GM13977 (cell line): ENCODE results near the gene ENO1.

Source experiments
- DNase-seq: peaks from one replicate; pipeline ENCODE4 v3.0.0; 2012; ENCODE audit warnings: low spot score
- CTCF ChIP-seq: IDR thresholded peaks from 2 replicates; pipeline ENCODE4 v1.5.1; 2012; ENCODE audit warnings: mild to moderate bottlenecking, control low read depth; ENCODE audit not compliant: insufficient read depth; ENCODE audit errors: extremely low read depth, missing control alignments
- in situ Hi-C: fragments of 300-500 bp; cut with MboI; formaldehyde crosslinking; loops from one replicate; pipeline ENCODE4 v1.12.0; 2022; ENCODE audit warnings: low sequenced_read_pairs, low pct_unique_long_range_greater_than_20kb, mixed read lengths, inconsistent platforms; ENCODE audit not compliant: unreplicated experiment

Gene ENO1

DNA sequence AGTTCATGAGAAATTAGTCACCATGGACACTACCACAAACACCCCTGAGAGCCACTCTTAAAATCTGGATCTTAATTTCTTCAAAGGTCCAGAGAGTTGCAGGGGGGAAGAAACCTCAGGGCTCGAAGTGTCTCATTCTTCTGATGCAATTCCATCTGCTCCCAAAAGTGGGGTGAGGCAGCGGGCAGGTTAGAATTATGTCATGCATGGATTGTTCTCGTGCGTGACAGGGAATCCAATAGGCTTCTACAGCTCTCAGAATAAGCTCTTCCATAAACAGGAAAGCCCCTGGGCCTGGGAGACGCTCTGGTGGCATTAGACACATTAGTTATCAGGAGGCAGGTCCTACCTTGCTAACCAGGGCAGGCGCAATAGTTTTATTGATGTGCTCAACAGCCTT lies 8.4 kb downstream of the ENO1 start:
- no peak for DNase-seq
- in situ Hi-C loops: no loop called here
- no peak for TF ChIP-seq CTCF

- DNase-seq: no peak
- no peak for TF ChIP-seq CTCF
- in situ Hi-C loops: no loop called here
These were observed 10.5 kb downstream of the ENO1 start for GRCh38 chr1:8867878-8868567.

DNA sequence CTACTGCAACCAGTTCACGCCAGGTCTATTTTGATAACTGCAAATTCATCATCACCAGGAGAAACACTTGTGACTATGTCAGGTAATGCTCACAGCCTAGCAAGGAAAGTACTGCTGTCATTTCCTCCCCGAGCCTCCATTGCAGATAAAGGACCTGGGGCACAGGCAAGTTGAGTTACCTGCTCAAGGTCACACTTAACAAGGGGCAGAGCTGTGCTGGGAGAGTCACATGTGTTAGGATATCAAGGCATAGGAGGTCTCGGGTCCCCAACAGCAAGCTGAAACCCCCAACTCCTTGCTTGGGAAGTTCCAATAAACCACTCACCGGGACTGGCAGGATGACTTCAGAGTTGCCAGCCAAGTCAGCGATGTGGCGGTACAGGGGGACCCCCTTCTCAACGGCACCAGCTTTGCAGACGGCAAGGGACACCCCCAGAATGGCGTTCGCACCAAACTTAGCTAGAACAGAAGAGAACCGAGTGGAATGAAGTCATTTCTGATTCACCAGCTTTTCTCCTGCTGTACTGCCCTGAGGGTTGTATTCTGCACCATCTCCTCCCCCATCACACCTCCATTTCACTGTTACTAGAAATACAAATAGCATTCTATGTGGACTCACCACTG lies 11.6 kb downstream of the ENO1 start:
- no peak for DNase-seq
- in situ Hi-C loops: no loop called here

DNA sequence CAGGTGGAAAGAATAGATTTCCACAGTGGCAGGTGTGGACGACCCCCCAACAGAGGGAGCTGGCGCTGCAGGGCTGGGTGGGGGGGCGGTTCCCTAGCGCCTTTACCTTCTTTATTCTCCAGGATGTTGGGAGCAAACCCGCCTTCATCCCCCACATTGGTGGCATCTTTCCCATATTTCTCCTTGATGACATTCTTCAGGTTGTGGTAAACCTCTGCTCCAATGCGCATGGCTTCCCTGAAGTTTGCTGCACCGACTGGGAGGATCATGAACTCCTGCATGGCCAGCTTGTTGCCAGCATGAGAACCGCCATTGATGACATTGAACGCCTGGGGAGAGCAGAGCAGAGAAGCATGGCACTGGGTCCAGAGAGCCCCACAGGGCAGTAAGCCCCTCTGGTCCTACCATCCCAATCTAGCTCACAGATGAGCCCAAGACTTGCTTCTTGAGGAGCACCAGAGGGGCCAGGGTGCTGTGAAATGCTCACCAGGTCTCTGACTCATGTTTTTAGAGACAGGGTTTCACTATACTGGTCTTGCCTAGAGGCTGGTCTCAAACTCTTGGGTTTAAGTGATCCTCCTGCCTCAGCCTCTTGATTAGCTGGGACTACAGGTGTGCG lies 12.2 kb downstream of the ENO1 start:
- TF ChIP-seq CTCF: no peak
- DNase-seq: no peak
- in situ Hi-C loops: no loop called here

More for the DNA sequence above, 11.6 kb downstream of the ENO1 start:
- no peak for TF ChIP-seq CTCF

DNA sequence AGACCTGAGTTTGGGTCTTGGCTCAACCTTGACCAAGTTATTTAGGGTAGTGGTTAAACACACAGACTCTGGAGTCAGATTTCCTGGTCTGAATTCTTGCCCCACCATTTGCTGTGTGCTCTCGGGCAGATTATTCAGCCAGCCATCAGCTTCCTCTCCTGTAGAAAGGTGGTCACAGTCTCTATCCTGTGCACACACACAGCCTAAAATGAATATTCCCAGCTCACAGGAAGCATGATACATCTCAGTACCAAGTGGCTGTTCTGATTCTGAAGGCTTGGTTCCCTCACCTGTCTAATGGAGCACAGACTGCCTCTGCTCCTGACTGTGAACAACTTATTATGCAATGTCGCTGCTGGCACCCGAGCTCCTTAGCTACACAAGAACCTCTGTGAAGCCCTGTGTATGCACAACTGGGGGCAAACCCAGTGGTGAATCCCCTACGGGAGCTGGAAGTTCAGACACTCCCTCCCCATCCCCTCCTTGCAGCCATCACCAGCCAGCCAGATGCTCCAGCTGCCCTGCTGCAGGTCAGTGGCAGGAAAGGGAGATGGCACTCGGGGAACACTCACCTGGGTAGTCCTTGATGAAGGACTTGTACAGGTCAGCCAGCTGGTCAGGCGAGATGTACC lies 13.7 kb downstream of the ENO1 start:
- in situ Hi-C loops: no loop called here
- no peak for TF ChIP-seq CTCF
- DNase-seq: no peak

GRCh38 chr1:8863794-8864233 lies 14.7 kb downstream of the ENO1 start:
- no peak for DNase-seq
- in situ Hi-C loops: no loop called here
- no peak for TF ChIP-seq CTCF
